Upper lobe of right lung (tissue), 1 donor: ENCODE results near the gene SNX20. TPM values are rescaled to one million over a fixed set of nuclear protein-coding genes. Genes with fewer than 3 reads are reported as not detected.

Source experiments
- ATAC-seq: fragments of 200-7000 bp; cut with Tn5 transposase; one replicate; pipeline ENCODE4 v1.9.1; 2020; ENCODE audit warnings: mild to moderate bottlenecking, moderate library complexity
- DNase-seq: peaks from one replicate; pipeline ENCODE4 v3.0.0-alpha.2; 2020
- H3K27ac ChIP-seq: fragments of 200-600 bp; one replicate; pipeline ENCODE4 v1.8.0; 2022
- H3K27me3 ChIP-seq: fragments of 200-600 bp; one replicate; pipeline ENCODE4 v1.8.0; 2022; ENCODE audit warnings: mild to moderate bottlenecking
- H3K36me3 ChIP-seq: fragments of 200-600 bp; one replicate; pipeline ENCODE4 v1.8.0; 2022
- H3K4me1 ChIP-seq: fragments of 200-600 bp; one replicate; pipeline ENCODE4 v1.8.0; 2022
- H3K4me3 ChIP-seq: fragments of 200-600 bp; one replicate; pipeline ENCODE4 v1.8.0; 2022; ENCODE audit warnings: mild to moderate bottlenecking
- H3K9me3 ChIP-seq: fragments of 200-600 bp; one replicate; pipeline ENCODE4 v1.8.0; 2022
- intact Hi-C: fragments of 100-400 bp; cut with DNase I; formaldehyde crosslinking; loops from one replicate; pipeline ENCODE4 v1.11.0; 2022
- total RNA-seq: library from RNA; stranded (reverse); fragmentation: NEBNext Ultra II Directional; extraction: Animal tissue kit (Norgen Biotek cat#: 25700); gene quantifications from one replicate; pipeline ENCODE4 v1.2.1, GENCODE V29; 2021
- TF ChIP-seq, protein P1 (sequence below): fragments of 200-600 bp; IDR thresholded peaks from one replicate; pipeline ENCODE4 v1.8.0; 2022; ENCODE audit warnings: antibody characterized with exemption
- donor health status: DM: no; HTN: yes; CAD: no; lungs with severe emphysema.

SNX20 gene
- total RNA-seq, 1 donor from 2014 or later = 9.2 TPM

DNA sequence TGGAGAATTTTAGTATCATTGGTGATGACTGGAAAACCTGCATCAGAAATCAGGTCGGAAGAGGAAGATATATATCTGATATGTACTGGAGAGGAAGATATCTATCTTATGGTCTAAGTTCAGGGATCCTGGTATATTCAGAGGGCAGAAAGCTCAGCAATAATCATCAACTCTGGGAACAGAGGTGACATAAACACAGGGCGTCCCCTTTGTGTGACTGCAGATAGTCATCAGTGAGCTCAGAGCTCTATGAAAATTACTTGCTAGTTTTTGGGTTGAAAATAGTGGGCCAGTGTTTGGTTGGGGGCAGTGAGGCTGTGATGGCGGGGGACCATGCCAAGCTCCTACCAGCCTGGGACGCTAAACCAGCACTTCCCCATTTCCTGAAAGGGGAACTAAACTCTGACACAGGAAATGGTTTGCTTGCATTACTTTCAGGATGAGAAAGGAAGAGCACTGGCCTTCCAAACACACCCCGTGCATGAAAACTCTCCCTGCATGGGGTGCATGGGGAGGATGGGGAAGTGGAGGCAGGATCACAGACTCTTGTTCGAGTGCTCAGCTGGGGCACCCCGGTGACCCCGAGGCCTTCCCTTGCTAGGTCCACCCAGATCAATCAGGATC lies 28.1 kb upstream of the SNX20 start:
- DNase-seq = no peak
- Histone ChIP-seq H3K36me3 (no peaks in the 10 kb centered on the region), H3K27me3 (no peaks in the 10 kb centered on the region), H3K27ac (no peak overlapping the region), H3K4me3 (no peak overlapping the region), H3K9me3 (peaks cover 6% of the 10 kb centered on the region), H3K4me1 (peaks cover 27% of the 10 kb centered on the region)
- ATAC-seq = peak; percentile 83
- intact Hi-C loops = no loop called here
- TF ChIP-seq, protein P1, sequence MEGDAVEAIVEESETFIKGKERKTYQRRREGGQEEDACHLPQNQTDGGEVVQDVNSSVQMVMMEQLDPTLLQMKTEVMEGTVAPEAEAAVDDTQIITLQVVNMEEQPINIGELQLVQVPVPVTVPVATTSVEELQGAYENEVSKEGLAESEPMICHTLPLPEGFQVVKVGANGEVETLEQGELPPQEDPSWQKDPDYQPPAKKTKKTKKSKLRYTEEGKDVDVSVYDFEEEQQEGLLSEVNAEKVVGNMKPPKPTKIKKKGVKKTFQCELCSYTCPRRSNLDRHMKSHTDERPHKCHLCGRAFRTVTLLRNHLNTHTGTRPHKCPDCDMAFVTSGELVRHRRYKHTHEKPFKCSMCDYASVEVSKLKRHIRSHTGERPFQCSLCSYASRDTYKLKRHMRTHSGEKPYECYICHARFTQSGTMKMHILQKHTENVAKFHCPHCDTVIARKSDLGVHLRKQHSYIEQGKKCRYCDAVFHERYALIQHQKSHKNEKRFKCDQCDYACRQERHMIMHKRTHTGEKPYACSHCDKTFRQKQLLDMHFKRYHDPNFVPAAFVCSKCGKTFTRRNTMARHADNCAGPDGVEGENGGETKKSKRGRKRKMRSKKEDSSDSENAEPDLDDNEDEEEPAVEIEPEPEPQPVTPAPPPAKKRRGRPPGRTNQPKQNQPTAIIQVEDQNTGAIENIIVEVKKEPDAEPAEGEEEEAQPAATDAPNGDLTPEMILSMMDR = no peak

DNA sequence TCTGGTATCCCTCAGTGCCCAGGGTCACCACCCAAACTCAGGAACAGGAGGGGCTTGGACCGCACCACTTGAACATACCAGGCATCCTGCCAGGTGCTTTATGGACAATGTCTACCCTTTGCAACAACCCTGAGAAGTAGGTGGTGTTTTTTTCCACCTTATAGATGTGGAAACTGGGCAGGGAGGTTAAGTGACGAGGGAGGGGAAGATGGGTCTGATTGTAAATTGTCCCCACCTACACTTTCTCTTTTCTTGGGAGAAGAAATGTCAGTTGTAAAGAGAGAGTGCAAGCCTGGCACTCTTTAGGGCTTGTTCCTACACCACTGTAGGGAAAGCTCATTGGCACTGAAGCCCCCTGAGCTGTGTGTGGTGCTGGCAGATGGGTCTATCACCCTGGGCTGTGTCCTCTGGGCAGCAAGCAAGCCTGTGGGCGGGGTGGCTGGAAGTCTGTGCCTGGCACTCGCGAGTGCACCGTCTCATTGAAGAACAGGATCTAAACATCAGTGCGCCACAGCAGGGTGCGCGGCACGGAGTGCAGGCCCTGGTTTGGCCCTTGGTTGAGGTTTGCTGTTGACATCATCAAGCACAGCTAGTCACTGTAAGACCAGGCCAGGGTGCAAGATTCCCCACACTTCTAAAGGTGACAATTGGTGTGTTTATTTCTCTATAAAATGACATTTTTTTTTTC lies 27.4 kb upstream of the SNX20 start:
- Histone ChIP-seq H3K36me3 (no peaks in the 10 kb centered on the region), H3K4me1 (peaks cover 27% of the 10 kb centered on the region), H3K27me3 (no peaks in the 10 kb centered on the region), H3K27ac (no peak overlapping the region), H3K9me3 (peaks cover 9% of the 10 kb centered on the region), H3K4me3 (no peak overlapping the region)
- TF ChIP-seq, protein P1 = no peak
- ATAC-seq (peak; percentile 54), DNase-seq (no peak)
- intact Hi-C loops = no loop called here

DNA sequence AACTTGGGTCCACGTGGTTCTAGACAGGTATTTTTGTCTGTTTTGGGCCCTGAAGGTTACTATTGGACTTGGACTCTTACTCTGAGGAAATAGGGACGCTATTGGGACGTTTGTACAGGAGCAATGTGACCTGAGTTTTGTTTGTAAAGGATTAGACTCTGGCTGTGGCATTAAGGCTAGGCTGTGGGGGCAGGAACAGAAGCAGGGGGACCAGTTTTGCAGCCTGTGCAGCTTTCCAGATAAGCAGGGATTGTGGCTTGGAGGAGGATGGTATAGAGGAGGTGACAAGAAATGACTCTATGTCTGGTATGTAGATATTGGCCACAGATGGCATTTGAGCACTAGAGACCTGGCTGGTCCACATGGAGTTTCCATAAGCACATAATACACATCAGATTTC lies 25.1 kb upstream of the SNX20 start:
- TF ChIP-seq, protein P1 = no peak

DNA sequence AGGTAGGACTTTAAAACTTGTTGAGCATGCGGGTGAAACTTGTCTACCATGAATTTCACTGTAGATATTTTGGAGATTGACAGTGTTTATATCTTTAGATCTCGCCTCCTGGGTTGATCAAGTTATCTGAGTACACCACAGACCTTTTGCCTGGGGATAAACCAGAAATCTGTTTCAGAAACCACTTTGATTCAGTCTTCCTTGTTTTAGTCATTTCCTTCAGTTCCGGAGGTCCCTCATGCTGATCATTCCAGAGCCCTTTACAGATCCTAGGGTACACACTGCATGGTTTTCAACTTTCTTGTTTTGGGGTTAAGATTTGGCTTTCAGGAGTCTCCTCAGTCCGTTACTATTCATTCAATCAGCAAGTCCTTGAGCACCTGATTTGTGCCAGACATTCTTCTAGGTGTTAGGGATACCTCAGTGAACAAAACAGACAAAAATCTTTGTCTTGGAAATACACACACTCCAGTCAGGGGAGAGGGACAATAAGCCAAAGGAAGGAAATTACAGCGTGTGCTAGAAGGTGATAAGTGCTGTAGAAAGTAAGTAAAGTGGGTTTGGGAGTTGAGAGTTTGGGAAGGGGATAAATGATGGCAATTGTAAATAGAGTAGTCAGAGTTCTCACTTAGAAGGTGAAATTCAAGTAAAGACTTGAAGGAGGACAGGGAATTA lies 24.5 kb upstream of the SNX20 start:
- TF ChIP-seq, protein P1 = no peak
- intact Hi-C loops = no loop called here
- Histone ChIP-seq H3K4me1 (peaks cover 18% of the 10 kb centered on the region), H3K36me3 (no peaks in the 10 kb centered on the region), H3K9me3 (peaks cover 9% of the 10 kb centered on the region), H3K4me3 (no peak overlapping the region), H3K27ac (no peak overlapping the region), H3K27me3 (no peaks in the 10 kb centered on the region)
- ATAC-seq (no peak), DNase-seq (no peak)

More for the DNA sequence above, 25.1 kb upstream of the SNX20 start:
- H3K27me3 ChIP-seq = no peaks in the 10 kb centered on the region
- intact Hi-C loops = no loop called here
- no peaks in the 10 kb centered on the region for H3K36me3 ChIP-seq
- ATAC-seq (no peak), DNase-seq (no peak)
- H3K9me3 ChIP-seq = peaks cover 9% of the 10 kb centered on the region
- H3K4me1 ChIP-seq = peaks cover 18% of the 10 kb centered on the region
- H3K27ac ChIP-seq = no peak overlapping the region
- H3K4me3 ChIP-seq = no peak overlapping the region

DNA sequence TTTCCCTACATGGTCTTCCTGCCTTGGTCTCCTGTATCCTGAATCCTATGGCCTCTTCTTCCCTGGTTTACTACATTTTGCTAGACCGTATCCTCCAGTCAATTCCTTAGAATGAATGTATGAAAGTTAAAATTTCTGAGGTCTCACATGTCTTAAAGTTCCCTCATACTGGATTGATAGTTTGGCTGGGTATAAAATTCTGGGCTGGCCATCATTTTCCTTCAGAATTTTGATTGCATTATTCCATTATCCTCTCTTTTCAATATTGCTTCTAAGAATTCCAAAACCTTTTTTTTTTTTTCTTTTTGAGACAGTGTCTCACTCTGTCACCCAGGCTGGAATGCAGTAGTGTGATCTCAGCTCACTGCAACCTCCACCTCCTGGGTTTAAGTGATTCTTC lies 23.1 kb upstream of the SNX20 start:
- DNase-seq (no peak), ATAC-seq (no peak)
- no peak overlapping the region for H3K4me3 ChIP-seq
- H3K9me3 ChIP-seq = peaks cover 9% of the 10 kb centered on the region
- TF ChIP-seq, protein P1 = no peak
- intact Hi-C loops = no loop called here
- H3K36me3 ChIP-seq = no peaks in the 10 kb centered on the region
- no peak overlapping the region for H3K27ac ChIP-seq
- no peaks in the 10 kb centered on the region for H3K27me3 ChIP-seq
- peaks cover 12% of the 10 kb centered on the region for H3K4me1 ChIP-seq
